Measurements from ENCODE around the gene PLPP7.
"Not testable (repeated sequence)": the region's sequence is repeated elsewhere in the genome, so short reads cannot be mapped to it uniquely, and the experiment has no call there.

DNA sequence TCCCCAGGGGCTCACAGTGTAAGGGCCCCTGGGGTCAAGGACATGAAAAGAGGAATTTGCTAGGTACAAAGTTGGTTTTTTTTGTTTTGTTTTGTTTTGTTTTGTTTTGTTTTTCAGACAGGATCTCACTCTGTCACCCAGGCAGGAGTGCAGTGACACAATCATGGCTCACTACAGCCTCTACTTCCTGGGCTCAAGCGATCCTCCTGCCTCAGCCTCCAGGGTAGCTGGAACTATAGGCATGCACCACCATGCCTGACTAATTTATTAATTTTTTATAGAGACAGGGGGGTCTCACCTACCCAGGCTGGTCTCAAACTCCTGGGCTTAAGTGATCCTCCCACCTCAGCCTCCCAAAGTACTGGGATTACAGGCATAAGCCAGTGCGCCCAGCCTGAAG, 42.5 kb downstream of the PLPP7 start:
- not testable (repeated sequence) for TF ChIP-seq POLR2A, CTCF (IDR thresholded peaks at IDR 0.05)

All from heart left ventricle (tissue), 13 donors.